ENCODE results near the gene ARSJ.

- TF ChIP-seq CTCF (IDR thresholded peaks at IDR 0.05), result no peak
- TF ChIP-seq POLR2AphosphoS5 (IDR thresholded peaks at IDR 0.05; ENCODE audit: low read depth, low read length), result no peak
- TF ChIP-seq, protein P1, sequence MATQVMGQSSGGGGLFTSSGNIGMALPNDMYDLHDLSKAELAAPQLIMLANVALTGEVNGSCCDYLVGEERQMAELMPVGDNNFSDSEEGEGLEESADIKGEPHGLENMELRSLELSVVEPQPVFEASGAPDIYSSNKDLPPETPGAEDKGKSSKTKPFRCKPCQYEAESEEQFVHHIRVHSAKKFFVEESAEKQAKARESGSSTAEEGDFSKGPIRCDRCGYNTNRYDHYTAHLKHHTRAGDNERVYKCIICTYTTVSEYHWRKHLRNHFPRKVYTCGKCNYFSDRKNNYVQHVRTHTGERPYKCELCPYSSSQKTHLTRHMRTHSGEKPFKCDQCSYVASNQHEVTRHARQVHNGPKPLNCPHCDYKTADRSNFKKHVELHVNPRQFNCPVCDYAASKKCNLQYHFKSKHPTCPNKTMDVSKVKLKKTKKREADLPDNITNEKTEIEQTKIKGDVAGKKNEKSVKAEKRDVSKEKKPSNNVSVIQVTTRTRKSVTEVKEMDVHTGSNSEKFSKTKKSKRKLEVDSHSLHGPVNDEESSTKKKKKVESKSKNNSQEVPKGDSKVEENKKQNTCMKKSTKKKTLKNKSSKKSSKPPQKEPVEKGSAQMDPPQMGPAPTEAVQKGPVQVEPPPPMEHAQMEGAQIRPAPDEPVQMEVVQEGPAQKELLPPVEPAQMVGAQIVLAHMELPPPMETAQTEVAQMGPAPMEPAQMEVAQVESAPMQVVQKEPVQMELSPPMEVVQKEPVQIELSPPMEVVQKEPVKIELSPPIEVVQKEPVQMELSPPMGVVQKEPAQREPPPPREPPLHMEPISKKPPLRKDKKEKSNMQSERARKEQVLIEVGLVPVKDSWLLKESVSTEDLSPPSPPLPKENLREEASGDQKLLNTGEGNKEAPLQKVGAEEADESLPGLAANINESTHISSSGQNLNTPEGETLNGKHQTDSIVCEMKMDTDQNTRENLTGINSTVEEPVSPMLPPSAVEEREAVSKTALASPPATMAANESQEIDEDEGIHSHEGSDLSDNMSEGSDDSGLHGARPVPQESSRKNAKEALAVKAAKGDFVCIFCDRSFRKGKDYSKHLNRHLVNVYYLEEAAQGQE (IDR thresholded peaks at IDR 0.05; ENCODE audit: insufficient read depth in 1 of 2, low read depth in 2 of 2, low read length in 1 of 2), result no peak
- TF ChIP-seq SIN3A (IDR thresholded peaks at IDR 0.05; ENCODE audit: borderline replicate concordance, insufficient read depth, low read depth, low read length), result no peak
- TF ChIP-seq TCF7L2 (IDR thresholded peaks at IDR 0.05; ENCODE audit: low read depth, low read length), result no peak
Observed at GRCh38 chr4:113907559-113907958, 71.9 kb downstream of the ARSJ start.

All from Panc1 (cell line).